ENCODE results near the gene RBMS1.

DNA sequence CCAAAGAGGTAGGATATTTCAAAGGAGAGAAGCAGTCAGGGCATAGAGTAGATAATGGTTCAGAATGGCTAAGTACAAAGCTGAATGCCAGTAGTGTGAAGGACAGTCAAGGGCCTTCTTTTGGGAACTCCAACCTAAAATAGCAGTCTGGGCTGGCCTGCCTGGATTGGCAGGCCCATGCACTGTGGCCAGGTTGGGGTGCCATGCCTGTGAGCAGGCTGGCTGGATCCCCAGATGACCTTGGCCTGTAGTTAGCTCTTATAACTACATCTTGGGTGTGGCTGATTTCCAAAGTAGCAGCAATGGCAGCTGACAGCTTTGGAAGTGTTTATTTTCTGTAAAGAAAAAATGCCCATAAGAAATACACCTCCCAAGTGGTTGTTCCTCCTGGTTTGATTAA, 242.0 kb downstream of the RBMS1 start:
- TF ChIP-seq, protein P1, sequence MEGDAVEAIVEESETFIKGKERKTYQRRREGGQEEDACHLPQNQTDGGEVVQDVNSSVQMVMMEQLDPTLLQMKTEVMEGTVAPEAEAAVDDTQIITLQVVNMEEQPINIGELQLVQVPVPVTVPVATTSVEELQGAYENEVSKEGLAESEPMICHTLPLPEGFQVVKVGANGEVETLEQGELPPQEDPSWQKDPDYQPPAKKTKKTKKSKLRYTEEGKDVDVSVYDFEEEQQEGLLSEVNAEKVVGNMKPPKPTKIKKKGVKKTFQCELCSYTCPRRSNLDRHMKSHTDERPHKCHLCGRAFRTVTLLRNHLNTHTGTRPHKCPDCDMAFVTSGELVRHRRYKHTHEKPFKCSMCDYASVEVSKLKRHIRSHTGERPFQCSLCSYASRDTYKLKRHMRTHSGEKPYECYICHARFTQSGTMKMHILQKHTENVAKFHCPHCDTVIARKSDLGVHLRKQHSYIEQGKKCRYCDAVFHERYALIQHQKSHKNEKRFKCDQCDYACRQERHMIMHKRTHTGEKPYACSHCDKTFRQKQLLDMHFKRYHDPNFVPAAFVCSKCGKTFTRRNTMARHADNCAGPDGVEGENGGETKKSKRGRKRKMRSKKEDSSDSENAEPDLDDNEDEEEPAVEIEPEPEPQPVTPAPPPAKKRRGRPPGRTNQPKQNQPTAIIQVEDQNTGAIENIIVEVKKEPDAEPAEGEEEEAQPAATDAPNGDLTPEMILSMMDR (IDR thresholded peaks at IDR 0.05): no peak
- TF ChIP-seq POLR2A (IDR thresholded peaks at IDR 0.05) (no peak), POLR2AphosphoS5 (IDR thresholded peaks at IDR 0.05) (no peak)

Measured in breast epithelium (tissue), 3 donors.